Activated naive CD4-positive, alpha-beta T cell treated with anti-CD3 and anti-CD28 coated beads, Interleukin-2, amount 10 ng/mL, durations not matched to agents 7 days and 5 days (primary cell): ENCODE measurements around the gene NACC1.

Source experiments
- CTCF ChIA-PET: fragments of 350-600 bp; sonication (Branson Sonifier 250); formaldehyde crosslinking; loops from one replicate; lab custom pipeline; 2021; ENCODE audit warnings: antibody characterized with exemption; lab: Charles Lee
- DNase-seq: peaks from one replicate; pipeline ENCODE4 v3.0.0-alpha.2; 2020
- H3K27ac Mint-ChIP-seq: one replicate; pipeline ENCODE4 v1.8.0; 2021; ENCODE audit warnings: mild to moderate bottlenecking, moderate library complexity, mixed read lengths
- H3K27me3 Mint-ChIP-seq: one replicate; pipeline ENCODE4 v1.8.0; 2021; ENCODE audit warnings: mild to moderate bottlenecking, mixed read lengths
- H3K36me3 Mint-ChIP-seq: one replicate; pipeline ENCODE4 v1.8.0; 2021; ENCODE audit warnings: mixed read lengths
- H3K4me1 Mint-ChIP-seq: one replicate; pipeline ENCODE4 v1.8.0; 2021; ENCODE audit warnings: mixed read lengths
- H3K4me3 Mint-ChIP-seq: one replicate; pipeline ENCODE4 v1.8.0; 2021; ENCODE audit warnings: mild to moderate bottlenecking, moderate library complexity, mixed read lengths
- H3K9me3 Mint-ChIP-seq: one replicate; pipeline ENCODE4 v1.8.0; 2021; ENCODE audit warnings: mixed read lengths

NACC1 gene

GRCh38 chr19:13079542-13079986, 38.5 kb upstream of the NACC1 start:
- H3K27me3 Mint-ChIP-seq = peaks cover 18% of the 10 kb centered on the region
- CTCF ChIA-PET = interaction anchor here (1.1 to 2.7 kb wide), 3 partner anchors 45 to 114 kb away, joined by 3 to 8 read pairs (median 5); no protein-coding TSS in a partner anchor

DNA sequence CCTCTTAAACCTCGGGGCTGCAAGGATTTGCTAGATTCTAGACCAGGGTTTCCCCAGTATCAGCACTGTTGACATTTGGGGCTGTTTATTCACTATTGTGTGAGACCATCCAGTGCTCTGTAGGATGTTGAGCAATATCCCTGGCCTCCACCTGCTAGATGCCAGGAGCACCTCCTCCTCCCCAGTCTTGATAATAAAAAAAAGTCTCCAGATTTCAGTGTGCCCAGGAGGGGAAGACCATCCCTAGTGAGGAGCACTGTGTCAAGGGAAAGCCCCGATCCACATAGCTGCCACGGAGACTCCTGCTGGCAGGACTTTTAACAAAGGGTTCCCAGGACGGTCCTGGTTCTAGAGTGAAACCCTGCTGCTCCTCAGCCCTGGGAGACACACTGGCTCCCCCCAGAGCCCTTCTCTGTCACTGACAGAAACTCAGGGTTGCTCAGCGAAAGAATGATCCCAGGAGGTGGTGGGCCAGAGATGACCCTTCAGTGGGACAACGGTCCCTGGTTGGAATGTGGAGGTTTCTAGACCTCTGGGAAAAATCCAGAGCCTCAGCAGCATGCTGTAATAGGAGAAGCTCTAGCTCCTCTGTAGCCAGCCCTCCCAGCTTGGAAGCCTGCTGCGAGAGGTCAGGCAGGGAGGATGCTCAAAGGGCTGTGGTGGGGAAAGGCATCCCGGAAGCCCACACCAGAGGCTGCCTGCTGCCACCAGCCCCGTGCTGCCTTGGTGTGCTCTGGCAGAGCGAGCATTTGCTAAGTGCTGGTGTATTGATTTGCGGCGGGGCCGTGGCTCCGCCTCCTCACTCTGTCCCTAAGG, 35.7 kb upstream of the NACC1 start:
- Mint-ChIP-seq H3K36me3 (no peaks in the 10 kb centered on the region), H3K27ac (no peak overlapping the region), H3K4me1 (no peaks in the 10 kb centered on the region), H3K4me3 (no peak overlapping the region), H3K9me3 (no peaks in the 10 kb centered on the region), H3K27me3 (peaks cover 28% of the 10 kb centered on the region)
- CTCF ChIA-PET = interaction anchor here (0.7 to 1.4 kb wide), 3 partner anchors 21 to 117 kb away, joined by 3 to 7 read pairs (median 5); no protein-coding TSS in a partner anchor
- no peak for DNase-seq

More at GRCh38 chr19:13079542-13079986, 38.5 kb upstream of the NACC1 start:
- H3K4me1 Mint-ChIP-seq = no peaks in the 10 kb centered on the region
- no peaks in the 10 kb centered on the region for H3K9me3 Mint-ChIP-seq
- H3K36me3 Mint-ChIP-seq = no peaks in the 10 kb centered on the region
- H3K27ac Mint-ChIP-seq = no peak overlapping the region
- no peak overlapping the region for H3K4me3 Mint-ChIP-seq
- no peak for DNase-seq

DNA sequence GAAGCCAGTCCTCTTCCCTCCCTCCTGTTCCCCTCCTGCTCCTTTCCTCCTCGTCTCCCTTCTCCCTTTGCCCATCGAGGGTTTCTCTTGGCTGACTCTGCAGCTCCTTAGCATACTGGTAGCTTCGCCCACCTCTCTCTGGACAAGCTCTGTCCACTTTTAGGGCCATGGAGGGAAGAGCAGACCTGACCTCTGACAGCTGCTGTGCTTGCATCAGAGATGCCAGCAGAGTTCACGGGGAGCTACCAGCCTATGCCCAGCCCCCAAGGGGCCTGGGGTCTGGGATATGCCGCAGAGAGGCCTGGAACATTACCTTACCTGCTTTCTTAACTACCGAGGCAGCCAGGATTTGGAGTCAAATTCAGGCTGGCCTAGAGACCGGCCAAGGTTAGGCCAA, 35.1 kb upstream of the NACC1 start:
- no peak for DNase-seq
- no peak overlapping the region for H3K4me3 Mint-ChIP-seq
- peaks cover 25% of the 10 kb centered on the region for H3K27me3 Mint-ChIP-seq
- H3K4me1 Mint-ChIP-seq = no peaks in the 10 kb centered on the region
- no peak overlapping the region for H3K27ac Mint-ChIP-seq
- H3K36me3 Mint-ChIP-seq = no peaks in the 10 kb centered on the region
- CTCF ChIA-PET = interaction anchor here (1.2 to 1.4 kb wide), 2 partner anchors 106 to 118 kb away, joined by 5 to 7 read pairs; no protein-coding TSS in a partner anchor
- no peaks in the 10 kb centered on the region for H3K9me3 Mint-ChIP-seq

DNA sequence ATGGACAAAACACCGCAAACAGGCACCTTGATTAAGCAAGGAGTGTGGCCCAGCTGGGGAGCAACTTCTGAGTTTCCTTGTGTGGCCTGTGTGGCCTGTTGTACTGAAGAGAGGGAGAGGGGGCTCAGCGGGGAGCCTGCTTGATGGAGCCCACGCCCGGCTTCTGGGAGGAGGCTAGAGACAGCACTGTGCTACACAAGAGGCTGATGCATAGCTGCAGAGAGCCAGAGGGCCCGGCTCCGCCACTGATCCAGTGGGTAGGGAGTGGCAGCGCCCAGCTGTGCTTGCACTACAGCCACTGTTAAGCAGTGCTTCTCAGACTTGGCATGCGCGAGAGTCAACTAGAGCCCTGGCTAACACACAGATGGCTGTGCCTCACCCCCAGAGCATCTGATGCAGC, 34.4 kb upstream of the NACC1 start:
- no peak overlapping the region for H3K4me3 Mint-ChIP-seq
- DNase-seq = no peak
- H3K27ac Mint-ChIP-seq = no peak overlapping the region
- no peaks in the 10 kb centered on the region for H3K9me3 Mint-ChIP-seq
- CTCF ChIA-PET = interaction anchor here (1.0 to 1.4 kb wide), 3 partner anchors 22 to 118 kb away, joined by 3 to 7 read pairs (median 5); no protein-coding TSS in a partner anchor
- H3K36me3 Mint-ChIP-seq = no peaks in the 10 kb centered on the region
- no peaks in the 10 kb centered on the region for H3K4me1 Mint-ChIP-seq
- H3K27me3 Mint-ChIP-seq = peaks cover 25% of the 10 kb centered on the region

GRCh38 chr19:13085666-13086065, 32.4 kb upstream of the NACC1 start:
- no peaks in the 10 kb centered on the region for H3K9me3 Mint-ChIP-seq
- peaks cover 28% of the 10 kb centered on the region for H3K27me3 Mint-ChIP-seq
- H3K27ac Mint-ChIP-seq = no peak overlapping the region
- no peaks in the 10 kb centered on the region for H3K4me1 Mint-ChIP-seq
- no peak overlapping the region for H3K4me3 Mint-ChIP-seq
- CTCF ChIA-PET = interaction anchor here (0.8 to 2.4 kb wide), 4 partner anchors 25 to 120 kb away, joined by 3 to 17 read pairs (median 6); no protein-coding TSS in a partner anchor
- no peaks in the 10 kb centered on the region for H3K36me3 Mint-ChIP-seq
- no peak for DNase-seq

DNA sequence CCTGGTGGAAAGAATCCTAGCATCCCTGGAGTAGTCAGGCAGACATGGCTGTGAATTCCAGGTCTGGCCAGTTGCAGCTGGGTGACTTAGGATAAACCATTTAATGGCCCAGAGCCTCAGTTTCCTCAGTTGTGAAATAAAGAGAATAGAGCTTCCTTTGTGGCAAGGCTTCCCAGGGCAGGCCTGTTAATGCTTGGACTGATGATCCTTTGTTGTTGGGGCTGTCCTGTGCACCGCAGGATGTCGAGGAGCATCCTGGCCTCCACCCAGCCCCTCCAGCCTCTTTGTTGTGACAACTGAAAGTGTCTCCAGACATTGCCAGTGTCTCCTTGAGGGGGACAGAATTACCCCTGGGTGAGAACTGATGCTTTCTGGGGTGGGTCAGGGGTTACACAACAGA, 31.7 kb upstream of the NACC1 start:
- H3K4me3 Mint-ChIP-seq = no peak overlapping the region
- no peaks in the 10 kb centered on the region for H3K36me3 Mint-ChIP-seq
- CTCF ChIA-PET = interaction anchor here (0.8 to 2.4 kb wide), 4 partner anchors 26 to 121 kb away, joined by 3 to 17 read pairs (median 6); no protein-coding TSS in a partner anchor
- H3K27ac Mint-ChIP-seq = no peak overlapping the region
- peaks cover 35% of the 10 kb centered on the region for H3K27me3 Mint-ChIP-seq
- H3K9me3 Mint-ChIP-seq = no peaks in the 10 kb centered on the region
- no peak for DNase-seq
- H3K4me1 Mint-ChIP-seq = no peaks in the 10 kb centered on the region

DNA sequence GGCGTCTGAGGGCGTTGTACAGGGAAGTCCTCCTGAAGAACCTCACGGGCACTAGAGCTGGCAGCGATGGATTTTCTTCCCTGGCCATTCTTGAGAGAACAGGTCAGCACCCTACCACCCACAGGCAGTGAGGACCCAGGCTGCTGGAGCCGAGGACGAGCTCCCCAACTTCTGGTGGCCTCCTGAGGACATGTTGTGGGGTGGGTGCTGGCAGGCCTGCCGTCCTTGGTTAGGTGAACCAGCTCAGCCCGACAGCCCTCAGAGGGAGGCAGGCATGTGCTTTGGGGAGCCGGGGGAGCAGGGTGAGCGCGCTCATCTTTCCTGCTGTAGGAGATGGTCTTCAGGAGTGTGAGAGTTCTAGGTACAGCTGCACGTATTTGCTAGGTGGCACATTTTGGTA, 30.8 kb upstream of the NACC1 start:
- H3K27me3 Mint-ChIP-seq = peaks cover 40% of the 10 kb centered on the region
- CTCF ChIA-PET = interaction anchor here (1.1 to 2.4 kb wide), 4 partner anchors 9 to 122 kb away, joined by 3 to 17 read pairs (median 6); no protein-coding TSS in a partner anchor
- H3K4me3 Mint-ChIP-seq = no peak overlapping the region
- DNase-seq = no peak
- H3K27ac Mint-ChIP-seq = no peak overlapping the region
- H3K36me3 Mint-ChIP-seq = no peaks in the 10 kb centered on the region
- no peaks in the 10 kb centered on the region for H3K9me3 Mint-ChIP-seq
- no peaks in the 10 kb centered on the region for H3K4me1 Mint-ChIP-seq

DNA sequence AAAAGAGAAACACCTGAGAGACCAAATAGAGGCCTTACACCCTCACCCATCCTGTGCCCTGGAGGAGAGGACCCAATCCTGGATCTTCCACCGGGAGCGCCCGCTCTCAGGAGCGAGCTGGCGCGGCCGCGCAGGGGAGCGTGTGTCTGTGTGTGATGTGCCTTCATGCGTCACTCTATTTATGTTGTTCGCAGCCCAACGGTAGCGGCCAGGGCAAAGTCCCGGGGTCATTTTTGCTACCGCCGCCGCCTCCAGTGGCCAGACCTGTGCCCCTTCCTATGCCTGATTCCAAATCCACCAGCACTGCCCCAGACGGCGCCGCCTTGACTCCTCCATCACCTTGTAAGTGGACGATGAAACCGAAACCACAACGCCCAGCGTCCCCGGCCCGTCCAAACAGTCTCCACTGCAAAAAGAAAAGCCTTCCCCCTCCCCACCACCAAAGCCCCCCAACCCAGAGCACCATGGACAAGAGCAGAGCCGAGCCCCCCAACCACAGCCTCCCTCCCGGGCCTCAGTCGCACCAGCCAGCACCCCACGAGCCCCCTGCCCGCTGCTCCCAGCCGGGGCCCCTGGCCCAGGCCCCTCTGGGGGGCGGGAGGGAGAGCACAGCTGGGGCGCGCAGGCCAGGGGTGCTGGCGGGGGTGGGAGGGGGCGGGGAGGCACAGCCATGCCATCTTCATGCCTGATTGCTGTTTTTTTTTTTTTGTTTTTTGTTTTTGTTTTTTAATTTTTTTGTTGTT, 30.1 kb upstream of the NACC1 start:
- H3K4me1 Mint-ChIP-seq = no peaks in the 10 kb centered on the region
- no peaks in the 10 kb centered on the region for H3K36me3 Mint-ChIP-seq
- DNase-seq = no peak
- H3K4me3 Mint-ChIP-seq = no peak overlapping the region
- no peaks in the 10 kb centered on the region for H3K9me3 Mint-ChIP-seq
- no peak overlapping the region for H3K27ac Mint-ChIP-seq
- H3K27me3 Mint-ChIP-seq = peaks cover 40% of the 10 kb centered on the region
- CTCF ChIA-PET = interaction anchor here (1.1 to 1.6 kb wide), 2 partner anchors 8 to 123 kb away, joined by 3 to 4 read pairs; no protein-coding TSS in a partner anchor

- Mint-ChIP-seq H3K36me3 (no peaks in the 10 kb centered on the region), H3K27ac (no peak overlapping the region), H3K4me3 (no peak overlapping the region), H3K4me1 (peaks cover 4% of the 10 kb centered on the region), H3K27me3 (peaks cover 47% of the 10 kb centered on the region), H3K9me3 (no peaks in the 10 kb centered on the region)
- DNase-seq = peak; percentile 43
- CTCF ChIA-PET = interaction anchor here (3.2 kb wide), 1 partner anchor 124 kb away, joined by 8 read pairs; no protein-coding TSS in a partner anchor
These were observed 28.8 kb upstream of the NACC1 start for GRCh38 chr19:13089139-13089856.

DNA sequence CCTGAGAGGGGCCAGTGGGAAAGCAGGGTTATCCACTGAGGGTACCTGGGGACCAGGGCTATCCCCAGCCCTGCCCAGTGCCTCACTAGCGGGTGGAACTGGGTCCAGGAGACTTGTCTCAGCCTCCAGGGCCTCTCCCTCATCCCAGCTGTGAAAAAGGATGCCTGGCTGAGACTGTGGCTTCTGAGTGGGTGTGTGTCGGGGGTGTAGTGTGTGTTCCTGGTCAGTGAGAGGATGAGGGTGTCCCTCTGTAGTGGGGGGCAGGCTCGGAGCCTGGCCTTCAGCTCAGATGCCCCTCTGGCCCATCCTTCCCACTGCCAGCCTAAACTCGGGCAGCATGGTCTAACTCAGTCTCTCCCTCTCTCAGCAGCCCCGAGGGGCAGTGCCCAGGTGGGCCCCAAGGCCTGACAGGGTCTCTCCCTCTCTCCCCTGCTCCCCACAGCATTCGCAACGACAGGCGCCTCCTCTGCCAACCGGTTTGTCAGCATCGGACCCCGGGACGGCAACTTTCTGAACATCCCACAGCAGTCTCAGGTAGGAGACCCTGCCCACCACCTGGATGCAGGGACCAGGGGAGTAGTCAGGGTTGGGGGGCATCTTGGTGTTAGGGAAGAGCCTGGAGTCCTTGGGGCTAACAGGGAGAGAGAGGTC, 28.1 kb upstream of the NACC1 start:
- peaks cover 10% of the 10 kb centered on the region for H3K4me1 Mint-ChIP-seq
- no peak overlapping the region for H3K27ac Mint-ChIP-seq
- no peaks in the 10 kb centered on the region for H3K9me3 Mint-ChIP-seq
- H3K36me3 Mint-ChIP-seq = no peaks in the 10 kb centered on the region
- CTCF ChIA-PET = interaction anchor here (1.4 to 3.2 kb wide), 3 partner anchors 29 to 125 kb away, joined by 3 to 9 read pairs (median 8); no protein-coding TSS in a partner anchor
- DNase-seq = no peak
- peaks cover 51% of the 10 kb centered on the region for H3K27me3 Mint-ChIP-seq
- H3K4me3 Mint-ChIP-seq = no peak overlapping the region

DNA sequence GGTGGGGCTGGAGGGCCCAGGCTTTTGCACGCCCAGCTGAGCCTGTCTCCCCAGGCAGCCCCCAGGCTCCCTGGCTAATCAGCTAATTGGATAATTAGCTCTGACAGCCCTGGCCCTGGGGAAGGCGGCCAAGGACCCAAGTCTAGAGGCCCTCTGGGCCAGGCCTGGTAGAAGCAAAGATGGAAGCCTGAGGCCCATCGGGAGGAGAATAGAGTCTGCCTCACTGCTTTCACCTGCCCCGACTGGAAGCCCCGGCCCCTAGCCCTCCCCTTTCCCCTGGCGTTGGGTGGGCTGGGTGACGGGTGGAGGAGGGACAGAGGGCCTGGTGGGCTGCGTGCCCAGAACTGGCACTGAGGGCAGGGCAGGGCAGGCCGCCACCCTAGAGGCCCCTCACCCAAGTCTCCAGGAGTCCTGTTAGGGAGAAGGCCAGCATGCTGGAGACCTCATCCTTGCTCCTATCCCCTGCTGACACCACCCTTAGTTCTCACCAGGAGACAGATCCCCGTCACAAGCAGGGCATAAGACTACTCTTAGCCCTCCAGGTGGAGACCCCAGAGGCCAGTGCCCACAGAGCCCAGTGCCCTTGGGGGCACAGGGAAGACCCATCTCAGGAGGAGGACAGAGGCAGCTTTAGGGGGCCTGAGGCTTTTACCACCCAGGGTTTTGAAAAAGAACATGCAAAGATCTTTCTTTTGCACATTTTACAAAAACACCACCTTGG, 27.4 kb upstream of the NACC1 start:
- H3K27me3 Mint-ChIP-seq = peaks cover 51% of the 10 kb centered on the region

GRCh38 chr19:13091400-13092157, 26.5 kb upstream of the NACC1 start:
- Mint-ChIP-seq H3K27ac (no peak overlapping the region), H3K9me3 (no peaks in the 10 kb centered on the region), H3K4me3 (no peak overlapping the region), H3K4me1 (peaks cover 18% of the 10 kb centered on the region), H3K36me3 (no peaks in the 10 kb centered on the region), H3K27me3 (peaks cover 54% of the 10 kb centered on the region)
- DNase-seq = no peak
- CTCF ChIA-PET = interaction anchor here (0.8 to 3.2 kb wide), 5 partner anchors 14 to 126 kb away, joined by 3 to 9 read pairs (median 7); no protein-coding TSS in a partner anchor

More for the DNA sequence above, 27.4 kb upstream of the NACC1 start:
- Mint-ChIP-seq H3K27ac (no peak overlapping the region), H3K4me3 (no peak overlapping the region), H3K9me3 (no peaks in the 10 kb centered on the region), H3K4me1 (peaks cover 12% of the 10 kb centered on the region), H3K36me3 (no peaks in the 10 kb centered on the region)
- no peak for DNase-seq
- CTCF ChIA-PET = interaction anchor here (1.4 to 3.2 kb wide), 3 partner anchors 29 to 125 kb away, joined by 3 to 9 read pairs (median 8); no protein-coding TSS in a partner anchor
